ENCODE measurements around the gene C2orf76. TPM values are rescaled to one million over a fixed set of nuclear protein-coding genes. Genes with fewer than 3 reads are reported as not detected.

C2orf76 gene
- total RNA-seq, 6 experiments from 2014 or later: 6.6 to 10.5 (median 8.9) TPM

- Mint-ChIP-seq H3K4me3 (no peak overlapping the region), H3K36me3 (ENCODE audit: low read depth) (no peaks in the 10 kb centered on the region), H3K4me1 (ENCODE audit: low read depth) (peaks cover 21% of the 10 kb centered on the region), H3K9me3 (no peaks in the 10 kb centered on the region), H3K27me3 (ENCODE audit: insufficient read depth) (peaks cover 1% of the 10 kb centered on the region; the same call in 1 of the 2 replicates), H3K27ac (no peak overlapping the region)
- no peak for DNase-seq
- TF ChIP-seq CTCF (IDR thresholded peaks at IDR 0.05): no peak
Measured at GRCh38 chr2:119263025-119263424, 103.6 kb downstream of the C2orf76 start.

GRCh38 chr2:119261493-119262225 lies 105.0 kb downstream of the C2orf76 start:
- Mint-ChIP-seq H3K4me3 (no peak overlapping the region), H3K27ac (no peak overlapping the region), H3K9me3 (no peaks in the 10 kb centered on the region), H3K27me3 (ENCODE audit: insufficient read depth) (no peaks in the 10 kb centered on the region), H3K4me1 (ENCODE audit: low read depth) (peaks cover 23% of the 10 kb centered on the region), H3K36me3 (ENCODE audit: low read depth) (no peaks in the 10 kb centered on the region)
- no peak for DNase-seq
- TF ChIP-seq CTCF (IDR thresholded peaks at IDR 0.05): no peak

- Mint-ChIP-seq H3K9me3 (no peaks in the 10 kb centered on the region), H3K4me1 (ENCODE audit: low read depth) (peaks cover 31% of the 10 kb centered on the region), H3K36me3 (ENCODE audit: low read depth) (no peaks in the 10 kb centered on the region), H3K27me3 (ENCODE audit: insufficient read depth) (no peaks in the 10 kb centered on the region), H3K27ac (no peak overlapping the region), H3K4me3 (no peak overlapping the region)
- DNase-seq: peak; percentile 32
- TF ChIP-seq CTCF (IDR thresholded peaks at IDR 0.05): no peak
Measured at GRCh38 chr2:119260646-119261492, 105.8 kb downstream of the C2orf76 start.

- no peaks in the 10 kb centered on the region for H3K27me3 Mint-ChIP-seq (ENCODE audit: insufficient read depth)
- TF ChIP-seq CTCF (IDR thresholded peaks at IDR 0.05): no peak
- H3K36me3 Mint-ChIP-seq (ENCODE audit: low read depth): 0 out of 2 replicates have a peak, but pooled peaks cover 10% of the 10 kb centered on the region
- H3K4me1 Mint-ChIP-seq (ENCODE audit: low read depth): peaks cover 46% of the 10 kb centered on the region
- H3K9me3 Mint-ChIP-seq: no peaks in the 10 kb centered on the region
- H3K4me3 Mint-ChIP-seq: no peak overlapping the region
- no peak overlapping the region for H3K27ac Mint-ChIP-seq
- no peak for DNase-seq
Measured at GRCh38 chr2:119259296-119259860, 107.3 kb downstream of the C2orf76 start.

- no peak for TF ChIP-seq CTCF (IDR thresholded peaks at IDR 0.05)
- Mint-ChIP-seq H3K4me1 (ENCODE audit: low read depth) (peaks cover 68% of the 10 kb centered on the region), H3K9me3 (no peaks in the 10 kb centered on the region), H3K4me3 (no peak overlapping the region), H3K36me3 (ENCODE audit: low read depth) (0 out of 2 replicates have a peak, but pooled peaks cover 10% of the 10 kb centered on the region), H3K27me3 (ENCODE audit: insufficient read depth) (no peaks in the 10 kb centered on the region), H3K27ac (no peak overlapping the region)
- DNase-seq: no peak
Measured at GRCh38 chr2:119257198-119257597, 109.4 kb downstream of the C2orf76 start.
